ENCODE results near the gene GALNT1.

Gene GALNT1

DNA sequence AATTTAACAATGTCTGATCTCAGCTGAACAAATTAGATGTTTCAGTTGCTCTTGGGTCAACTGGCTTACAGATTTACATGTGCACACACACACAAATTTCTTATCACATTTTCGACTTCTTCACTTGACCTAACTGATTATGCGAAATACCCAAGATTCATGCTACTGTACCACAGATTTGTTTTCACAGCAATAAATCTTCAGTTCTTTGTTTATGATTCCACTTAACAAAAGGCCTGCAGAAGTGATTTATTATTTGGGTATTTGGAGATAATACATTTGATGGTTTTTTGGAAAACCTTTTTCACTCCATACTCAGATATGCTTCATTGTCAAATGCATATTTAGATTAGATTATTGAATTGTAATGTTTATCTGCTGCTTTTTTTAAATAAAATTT, 129.0 kb downstream of the GALNT1 start:
- no peak for DNase-seq (ENCODE audit: low read depth)
- H3K4me3 ChIP-seq (ENCODE audit: low read depth, low read length), result no peak overlapping the region
- no peak for TF ChIP-seq MYC (IDR thresholded peaks at IDR 0.05; ENCODE audit: low read depth, low read length)
- TF ChIP-seq POLR2A (IDR thresholded peaks at IDR 0.05; ENCODE audit: extremely low read depth, insufficient read length), result no peak
- no peak for TF ChIP-seq CTCF (IDR thresholded peaks at IDR 0.05; ENCODE audit: low read depth, low read length)
- TF ChIP-seq MAX (IDR thresholded peaks at IDR 0.05; ENCODE audit: low read depth, low read length), result no peak

GRCh38 chr18:35711227-35711626, 129.7 kb downstream of the GALNT1 start:
- H3K4me3 ChIP-seq (ENCODE audit: low read depth, low read length), result no peak overlapping the region
- no peak for TF ChIP-seq CTCF (IDR thresholded peaks at IDR 0.05; ENCODE audit: low read depth, low read length)
- no peak for TF ChIP-seq POLR2A (IDR thresholded peaks at IDR 0.05; ENCODE audit: extremely low read depth, insufficient read length)
- TF ChIP-seq MAX (IDR thresholded peaks at IDR 0.05; ENCODE audit: low read depth, low read length), result no peak
- TF ChIP-seq MYC (IDR thresholded peaks at IDR 0.05; ENCODE audit: low read depth, low read length), result no peak
- no peak for DNase-seq (ENCODE audit: low read depth)

- H3K4me3 ChIP-seq (ENCODE audit: low read depth, low read length), result no peak overlapping the region
- no peak for TF ChIP-seq MAX (IDR thresholded peaks at IDR 0.05; ENCODE audit: low read depth, low read length)
- TF ChIP-seq POLR2A (IDR thresholded peaks at IDR 0.05; ENCODE audit: extremely low read depth, insufficient read length), result no peak
- TF ChIP-seq MYC (IDR thresholded peaks at IDR 0.05; ENCODE audit: low read depth, low read length), result no peak
- no peak for DNase-seq (ENCODE audit: low read depth)
Measured at GRCh38 chr18:35713545-35713944, 132.0 kb downstream of the GALNT1 start.

DNA sequence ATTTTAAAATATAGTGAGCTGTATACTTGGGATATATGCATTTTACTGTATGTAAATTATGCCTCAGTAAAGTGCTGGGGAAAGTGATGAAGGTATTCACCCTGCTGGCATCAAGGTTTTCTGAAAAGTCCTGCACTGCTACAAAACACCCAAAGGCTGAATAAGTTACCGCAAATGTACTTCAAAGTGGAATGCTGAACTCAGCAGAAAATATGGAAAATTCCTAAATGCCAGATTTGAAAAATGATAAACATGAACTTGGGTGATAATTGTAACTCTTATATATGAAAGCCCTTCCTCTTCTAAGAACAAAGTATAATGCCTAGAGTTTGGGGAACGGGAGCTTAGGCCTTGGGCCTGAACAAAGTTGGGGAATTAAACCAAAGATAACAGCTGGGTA, 133.0 kb downstream of the GALNT1 start:
- H3K4me3 ChIP-seq (ENCODE audit: low read depth, low read length), result no peak overlapping the region
- no peak for TF ChIP-seq CTCF (IDR thresholded peaks at IDR 0.05; ENCODE audit: low read depth, low read length)
- TF ChIP-seq MAX (IDR thresholded peaks at IDR 0.05; ENCODE audit: low read depth, low read length), result no peak
- TF ChIP-seq MYC (IDR thresholded peaks at IDR 0.05; ENCODE audit: low read depth, low read length), result no peak
- TF ChIP-seq POLR2A (IDR thresholded peaks at IDR 0.05; ENCODE audit: extremely low read depth, insufficient read length), result no peak
- DNase-seq (ENCODE audit: low read depth), result no peak

GRCh38 chr18:35715139-35715538, 133.6 kb downstream of the GALNT1 start:
- no peak for DNase-seq (ENCODE audit: low read depth)
- no peak for TF ChIP-seq POLR2A (IDR thresholded peaks at IDR 0.05; ENCODE audit: extremely low read depth, insufficient read length)
- TF ChIP-seq MYC (IDR thresholded peaks at IDR 0.05; ENCODE audit: low read depth, low read length), result no peak
- no peak for TF ChIP-seq MAX (IDR thresholded peaks at IDR 0.05; ENCODE audit: low read depth, low read length)
- TF ChIP-seq CTCF (IDR thresholded peaks at IDR 0.05; ENCODE audit: low read depth, low read length), result no peak
- no peak overlapping the region for H3K4me3 ChIP-seq (ENCODE audit: low read depth, low read length)

DNA sequence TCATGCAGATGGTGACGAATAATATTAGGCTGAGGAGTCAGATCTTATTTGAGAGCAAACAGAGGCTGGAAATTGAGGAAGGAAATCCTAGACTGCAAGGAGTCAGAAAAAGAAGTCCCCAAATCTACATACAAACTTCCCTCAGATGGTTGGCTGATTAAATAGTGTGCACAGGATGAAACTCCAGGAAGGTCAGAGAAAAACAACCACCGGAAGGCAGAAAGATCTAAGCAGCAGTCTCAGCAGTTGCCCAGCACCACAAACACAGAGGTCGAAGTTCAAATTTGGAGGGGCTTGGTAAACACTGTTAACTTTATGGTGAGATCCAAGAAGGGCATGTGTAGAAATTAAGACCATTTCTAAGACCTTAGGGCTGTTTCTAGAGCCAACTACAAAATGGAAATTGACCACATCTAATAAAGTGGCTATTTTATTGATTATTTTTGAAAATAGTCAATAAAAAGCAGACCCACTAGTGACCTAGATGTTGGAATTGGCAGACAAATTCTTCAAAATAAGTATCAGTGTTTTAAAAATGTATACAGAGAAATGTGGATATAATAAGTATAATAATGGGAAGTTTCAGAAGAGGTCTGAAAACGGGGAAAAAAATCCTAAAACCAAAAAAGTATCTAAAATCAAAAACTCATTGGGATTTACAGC, 134.8 kb downstream of the GALNT1 start:
- no peak overlapping the region for H3K4me3 ChIP-seq (ENCODE audit: low read depth, low read length)
- TF ChIP-seq POLR2A (IDR thresholded peaks at IDR 0.05; ENCODE audit: extremely low read depth, insufficient read length), result no peak
- TF ChIP-seq MYC (IDR thresholded peaks at IDR 0.05; ENCODE audit: low read depth, low read length), result no peak
- TF ChIP-seq CTCF (IDR thresholded peaks at IDR 0.05; ENCODE audit: low read depth, low read length), result no peak
- TF ChIP-seq MAX (IDR thresholded peaks at IDR 0.05; ENCODE audit: low read depth, low read length), result no peak

More for the DNA sequence above, 134.8 kb downstream of the GALNT1 start:
- no peak for DNase-seq (ENCODE audit: low read depth)
